K562 (cell line): ENCODE data around the gene PHF20. TPM values are rescaled to one million over a fixed set of nuclear protein-coding genes. Genes with fewer than 3 reads are reported as not detected.
A peak's percentile ranks its signal among the peaks of the same experiment; 100 is the strongest.

Experiments used
- CEBPB ChIP-seq: fragments of 450-650 bp; IDR thresholded peaks from 2 replicates; pipeline ENCODE4 v1.6.1; 2016; ENCODE audit warnings: missing genetic modification characterization, missing compliant biosample characterization
- FOXA3 ChIP-seq, 2 experiments: fragments of 450-650 bp in 1 of 2; sonication (generic) in 1 of 2; formaldehyde crosslinking; IDR thresholded peaks in 1 of 2; conservative IDR thresholded peaks in 1 of 2; 2 replicates each; pipeline versions ENCODE4 v1.4.0 to v1.8.0; 2020 to 2022; ENCODE audit warnings: mild to moderate bottlenecking in 2 of 2, missing genetic modification reagents in 1 of 2
- HMG20A ChIP-seq: fragments of 450-650 bp; formaldehyde crosslinking; conservative IDR thresholded peaks from 2 replicates; pipeline ENCODE4 v1.4.0; 2020; ENCODE audit warnings: mild to moderate bottlenecking, mixed read lengths
- HMGN3 ChIP-seq: IDR thresholded peaks from 2 replicates; pipeline ENCODE4 v1.6.1; 2011; ENCODE audit warnings: borderline replicate concordance, low read depth, mild to moderate bottlenecking, mixed read lengths, low read length; ENCODE audit not compliant: insufficient read length; ENCODE audit errors: extremely low read depth
- NFRKB ChIP-seq: fragments of 450-650 bp; IDR thresholded peaks from 2 replicates; pipeline ENCODE4 v1.6.1; 2016; ENCODE audit warnings: low read depth
- RERE ChIP-seq: sonication (generic); formaldehyde crosslinking; IDR thresholded peaks from 2 replicates; pipeline ENCODE4 v1.8.0; 2023; ENCODE audit warnings: missing genetic modification reagents, mild to moderate bottlenecking, borderline replicate concordance
- WHSC1 ChIP-seq: IDR thresholded peaks from one replicate; pipeline ENCODE4 v1.6.1; 2012; ENCODE audit warnings: low read length, control low read depth, inconsistent platforms
- ZBED1 ChIP-seq: IDR thresholded peaks from 2 replicates; pipeline ENCODE4 v1.6.1; 2014
- ZNF592 ChIP-seq: fragments of 450-650 bp; IDR thresholded peaks from 2 replicates; pipeline ENCODE4 v1.6.1; 2017; ENCODE audit warnings: antibody characterized with exemption, mild to moderate bottlenecking
- ZNF778 ChIP-seq: fragments of 450-650 bp; formaldehyde crosslinking; IDR thresholded peaks from 2 replicates; pipeline ENCODE4 v1.4.0; 2020; ENCODE audit warnings: mild to moderate bottlenecking, moderate library complexity
- polyA plus RNA-seq, 8 experiments: library from polyadenylated mRNA; depleted of rRNA in 4 of 8; stranded (reverse) in 5 of 8; unstranded in 3 of 8; fragments of >200 nt; fragmentation: Nextera tagmentation in 2 of 8; fragmentation: Illumina TruSeq in 1 of 8; extraction: Ambion mirVana in 2 of 8; extraction: Trizol in 1 of 8; gene quantifications; 2 replicates each; pipeline versions ENCODE4 v1.2.1 to v1.2.3, GENCODE V29; 2011 to 2014; ENCODE audit warnings: inconsistent platforms in 1 of 8, missing spikeins in 1 of 8
- total RNA-seq, 7 experiments: library from RNA; depleted of rRNA in 6 of 7; stranded (reverse); fragments of >200 nt in 6 of 7; fragmentation: Illumina TruSeq in 2 of 7; extraction: Trizol in 2 of 7; gene quantifications; 2 replicates each; pipeline versions ENCODE4 v1.2.1 to v1.2.3, GENCODE V29; 2011 to 2021; ENCODE audit warnings: low replicate concordance in 1 of 7

PHF20 gene
- total and polyA plus RNA-seq, 9 of the 15 experiments (the other 6 are each of a cell fraction or from before 2014, with no cell fraction given) = 49.9 to 196 (median 70.7) TPM

- no peak for TF ChIP-seq RERE (CRISPR knock-in tag)
- no peak for TF ChIP-seq ZNF778 (CRISPR knock-in tag)
- no peak for TF ChIP-seq WHSC1
- TF ChIP-seq ZBED1 = no peak
- no peak for TF ChIP-seq HMG20A (CRISPR knock-in tag)
- TF ChIP-seq HMGN3 = no peak
- peak; percentile 97 to 98 for TF ChIP-seq FOXA3 (CRISPR knock-in tag; conservative IDR thresholded peaks at IDR 0.05 in 1 of 2, IDR thresholded peaks at IDR 0.05 in 1 of 2)
- TF ChIP-seq ZNF592 = peak; percentile 89
- TF ChIP-seq NFRKB = peak; percentile 96
- TF ChIP-seq CEBPB = no peak
Observed at GRCh38 chr20:35743693-35744491, 27.9 kb upstream of the PHF20 start (continued).
